Loucy (cell line): ENCODE results near the gene RGS2.

Experiments used
- CTCF ChIP-seq: fragments of 200-600 bp; sonication (generic); conservative IDR thresholded peaks from 2 replicates; pipeline ENCODE4 v1.5.1; 2014; ENCODE audit warnings: mild to moderate bottlenecking, antibody characterized with exemption, low read length
- EZH2phosphoT487 ChIP-seq: fragments of 200-600 bp; IDR thresholded peaks from 2 replicates; pipeline ENCODE4 v1.6.1; 2018; ENCODE audit warnings: antibody characterized with exemption, mild to moderate bottlenecking, moderate library complexity, borderline replicate concordance

GRCh38 chr1:192771341-192771740 lies 37.5 kb upstream of the RGS2 start:
- TF ChIP-seq CTCF = no peak
- TF ChIP-seq EZH2phosphoT487 = no peak
